Progenitor cell of endocrine pancreas (in vitro differentiated cells): ENCODE measurements around the gene CHCHD1. TPM values are rescaled to one million over a fixed set of nuclear protein-coding genes. Genes with fewer than 3 reads are reported as not detected.

ENCODE experiments used
- DNase-seq: peaks from one replicate; pipeline ENCODE4 v3.0.0; 2021; ENCODE audit warnings: low spot score; ENCODE audit not compliant: unreplicated experiment
- H3K27ac Mint-ChIP-seq: 2 replicates; pipeline ENCODE4 v1.8.0; 2021; ENCODE audit warnings: mild to moderate bottlenecking, moderate library complexity, mixed read lengths
- H3K27me3 Mint-ChIP-seq: 2 replicates; pipeline ENCODE4 v1.8.0; 2021; ENCODE audit warnings: mixed read lengths
- H3K36me3 Mint-ChIP-seq: 2 replicates; pipeline ENCODE4 v1.8.0; 2022; ENCODE audit warnings: mixed read lengths; ENCODE audit not compliant: insufficient read depth
- H3K4me1 Mint-ChIP-seq: 2 replicates; pipeline ENCODE4 v1.8.0; 2021; ENCODE audit warnings: low read depth, mixed read lengths
- H3K4me3 Mint-ChIP-seq: 2 replicates; pipeline ENCODE4 v1.8.0; 2021; ENCODE audit warnings: low read depth, mild to moderate bottlenecking, moderate library complexity, mixed read lengths
- H3K9me3 Mint-ChIP-seq: 2 replicates; pipeline ENCODE4 v1.8.0; 2021; ENCODE audit warnings: low read depth, mixed read lengths
- CTCF ChIP-seq: fragments of 200-600 bp; sonication (generic); IDR thresholded peaks from one replicate; pipeline ENCODE4 v1.5.0; 2021; ENCODE audit warnings: antibody characterized with exemption, mild to moderate bottlenecking; ENCODE audit not compliant: unreplicated experiment
- total RNA-seq: library from RNA; stranded (reverse); gene quantifications from 2 replicates; pipeline ENCODE4 v1.2.1, GENCODE V29; 2021

The CHCHD1 gene
- total RNA-seq, 1 donor from 2014 or later, result 38.8 TPM

- Mint-ChIP-seq H3K4me1 (no peaks in the 10 kb centered on the region), H3K27ac (no peak overlapping the region), H3K27me3 (no peaks in the 10 kb centered on the region), H3K4me3 (no peak overlapping the region), H3K9me3 (no peaks in the 10 kb centered on the region), H3K36me3 (peaks cover 13% of the 10 kb centered on the region)
- TF ChIP-seq CTCF, result no peak
- no peak for DNase-seq
These were observed 14.9 kb downstream of the CHCHD1 start for GRCh38 chr10:73796766-73797165.

DNA sequence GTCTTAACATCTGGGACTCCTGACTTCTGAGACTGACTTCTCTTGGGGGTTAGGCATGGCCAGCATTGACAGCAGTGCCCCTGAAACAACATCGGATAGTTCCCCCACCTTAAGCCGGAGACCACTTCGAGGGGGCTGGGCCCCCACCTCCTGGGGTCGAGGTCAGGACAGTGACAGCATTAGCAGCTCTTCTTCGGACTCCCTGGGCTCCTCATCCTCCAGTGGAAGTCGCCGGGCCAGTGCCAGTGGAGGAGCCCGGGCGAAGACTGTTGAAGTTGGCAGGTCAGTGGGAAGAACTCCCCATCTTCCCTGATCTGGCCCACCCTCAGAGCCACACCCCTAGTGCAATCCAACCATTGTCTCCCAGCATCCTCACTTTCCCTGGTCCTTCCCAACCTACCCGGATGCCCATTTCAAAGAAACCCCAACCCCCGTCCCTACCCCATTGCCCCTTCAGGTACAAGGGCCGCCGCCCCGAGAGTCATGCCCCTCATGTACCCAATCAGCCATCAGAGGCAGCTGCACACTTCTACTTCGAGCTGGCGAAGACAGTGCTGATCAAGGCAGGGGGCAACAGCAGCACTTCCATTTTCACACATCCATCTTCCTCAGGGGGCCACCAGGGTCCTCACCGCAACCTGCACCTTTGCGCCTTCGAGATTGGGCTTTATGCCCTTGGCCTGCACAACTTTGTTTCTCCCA is 15.6 kb downstream of the CHCHD1 start:
- no peaks in the 10 kb centered on the region for H3K4me1 Mint-ChIP-seq
- H3K36me3 Mint-ChIP-seq, result peaks cover 13% of the 10 kb centered on the region
- H3K9me3 Mint-ChIP-seq, result no peaks in the 10 kb centered on the region
- no peak for DNase-seq
- no peaks in the 10 kb centered on the region for H3K27me3 Mint-ChIP-seq
- no peak overlapping the region for H3K27ac Mint-ChIP-seq
- H3K4me3 Mint-ChIP-seq, result no peak overlapping the region
- TF ChIP-seq CTCF, result no peak

- H3K4me3 Mint-ChIP-seq, result no peak overlapping the region
- H3K4me1 Mint-ChIP-seq, result no peaks in the 10 kb centered on the region
- no peak for DNase-seq
- no peaks in the 10 kb centered on the region for H3K27me3 Mint-ChIP-seq
- no peaks in the 10 kb centered on the region for H3K9me3 Mint-ChIP-seq
- no peak overlapping the region for H3K27ac Mint-ChIP-seq
- no peak for TF ChIP-seq CTCF
- peaks cover 13% of the 10 kb centered on the region for H3K36me3 Mint-ChIP-seq
These were observed 16.2 kb downstream of the CHCHD1 start for GRCh38 chr10:73798087-73798486.

GRCh38 chr10:73798927-73799560 is 17.2 kb downstream of the CHCHD1 start:
- H3K27ac Mint-ChIP-seq, result no peak overlapping the region
- no peaks in the 10 kb centered on the region for H3K4me1 Mint-ChIP-seq
- no peak overlapping the region for H3K4me3 Mint-ChIP-seq
- peaks cover 10% of the 10 kb centered on the region for H3K36me3 Mint-ChIP-seq
- H3K9me3 Mint-ChIP-seq, result no peaks in the 10 kb centered on the region
- no peak for TF ChIP-seq CTCF
- no peak for DNase-seq
- H3K27me3 Mint-ChIP-seq, result no peaks in the 10 kb centered on the region

DNA sequence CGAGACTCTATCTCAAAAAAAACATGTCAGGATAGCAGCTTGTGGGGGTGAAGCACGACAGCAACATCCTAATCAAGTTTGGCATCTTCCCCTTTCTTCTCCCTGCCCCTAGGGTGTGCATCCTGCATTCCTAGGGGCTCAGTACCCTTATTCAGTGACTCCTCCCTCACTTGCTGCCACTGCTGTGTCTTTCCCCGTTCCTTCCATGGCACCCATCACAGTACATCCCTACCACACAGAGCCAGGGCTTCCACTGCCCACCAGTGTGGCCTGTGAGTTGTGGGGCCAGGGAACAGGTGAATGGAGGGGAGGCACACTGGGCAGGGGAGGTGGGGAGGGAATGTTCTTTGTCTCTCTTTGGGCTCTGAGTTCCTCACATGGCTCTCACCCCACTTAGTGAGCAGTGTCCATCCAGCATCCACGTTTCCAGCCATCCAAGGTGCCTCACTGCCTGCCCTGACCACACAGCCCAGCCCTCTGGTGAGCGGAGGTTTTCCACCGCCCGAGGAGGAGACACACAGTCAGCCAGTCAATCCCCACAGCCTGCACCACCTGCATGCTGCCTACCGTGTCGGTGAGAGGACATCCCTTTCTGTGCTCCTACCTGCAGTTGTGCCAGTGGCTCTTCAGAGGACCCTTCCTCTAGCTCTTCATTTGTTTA is 18.2 kb downstream of the CHCHD1 start:
- no peaks in the 10 kb centered on the region for H3K9me3 Mint-ChIP-seq
- H3K4me3 Mint-ChIP-seq, result no peak overlapping the region
- H3K36me3 Mint-ChIP-seq, result peaks cover 8% of the 10 kb centered on the region
- H3K27me3 Mint-ChIP-seq, result no peaks in the 10 kb centered on the region
- no peaks in the 10 kb centered on the region for H3K4me1 Mint-ChIP-seq
- no peak for DNase-seq
- no peak overlapping the region for H3K27ac Mint-ChIP-seq
- no peak for TF ChIP-seq CTCF
